Neuronal stem cell (in vitro differentiated cells): ENCODE data around the gene PDE11A.
"Not testable (repeated sequence)": the region's sequence is repeated elsewhere in the genome, so short reads cannot be mapped to it uniquely, and the experiment has no call there.

Source experiments
- DNase-seq: peaks from one replicate; pipeline ENCODE4 v3.0.0-alpha.2; 2013; ENCODE audit warnings: low spot score
- H2AFZ ChIP-seq: one replicate; pipeline ENCODE4 v1.6.1; 2013; ENCODE audit warnings: mild to moderate bottlenecking, low read length, inconsistent platforms
- H2AK5ac ChIP-seq: 2 replicates; pipeline ENCODE4 v1.6.1; 2013; ENCODE audit warnings: low read depth, mild to moderate bottlenecking, inconsistent platforms, low read length, moderate library complexity, mixed read lengths
- H2BK120ac ChIP-seq: 2 replicates; pipeline ENCODE4 v1.6.1; 2013; ENCODE audit warnings: low read depth, mild to moderate bottlenecking, inconsistent platforms, low read length, moderate library complexity, mixed read lengths
- H2BK12ac ChIP-seq: one replicate; pipeline ENCODE4 v1.6.1; 2013; ENCODE audit warnings: low read length, inconsistent platforms
- H2BK15ac ChIP-seq: 2 replicates; pipeline ENCODE4 v1.6.1; 2013; ENCODE audit warnings: mild to moderate bottlenecking, low read length, inconsistent platforms, mixed read lengths
- H2BK5ac ChIP-seq: one replicate; pipeline ENCODE4 v1.6.1; 2013; ENCODE audit warnings: inconsistent platforms, mild to moderate bottlenecking, low read length, moderate library complexity
- H3K14ac ChIP-seq: one replicate; pipeline ENCODE4 v1.6.1; 2013; ENCODE audit warnings: low read length, inconsistent platforms
- H3K18ac ChIP-seq: 2 replicates; pipeline ENCODE4 v1.6.1; 2013; ENCODE audit warnings: low read length, inconsistent platforms
- H3K23ac ChIP-seq: 2 replicates; pipeline ENCODE4 v1.6.1; 2013; ENCODE audit warnings: low read depth, mild to moderate bottlenecking, mixed read lengths, low read length, inconsistent platforms; ENCODE audit not compliant: poor library complexity
- H3K27ac ChIP-seq: replicated peaks from 3 replicates; pipeline ENCODE4 v1.5.1; 2013; ENCODE audit warnings: low read length, inconsistent platforms
- H3K27me3 ChIP-seq, 3 experiments: 2 replicates each; pipeline ENCODE4 v1.6.1; 2013; ENCODE audit warnings: low read length in 3 of 3, mild to moderate bottlenecking in 2 of 3, inconsistent platforms in 1 of 3, low read depth in 1 of 3, mixed read lengths in 1 of 3, moderate library complexity in 1 of 3; ENCODE audit not compliant: control insufficient read depth in 3 of 3, insufficient read depth in 3 of 3
- H3K36me3 ChIP-seq, 2 donors: replicated peaks in 1 of 2; 2 replicates each; pipeline ENCODE4 v1.6.1; 2013; ENCODE audit warnings: low read length in 2 of 2; ENCODE audit not compliant: control insufficient read depth in 2 of 2, insufficient read depth in 2 of 2
- H3K4ac ChIP-seq: 2 replicates; pipeline ENCODE4 v1.6.1; 2013; ENCODE audit warnings: inconsistent platforms, mild to moderate bottlenecking, low read length, moderate library complexity
- H3K4me1 ChIP-seq, 2 donors: 1 replicate in 1 of 2; 2 replicates in 1 of 2; pipeline ENCODE4 v1.6.1; 2013; ENCODE audit warnings: low read length in 2 of 2, low read depth in 1 of 2; ENCODE audit not compliant: control insufficient read depth in 2 of 2, insufficient read depth in 1 of 2
- H3K4me2 ChIP-seq: one replicate; pipeline ENCODE4 v1.6.1; 2013; ENCODE audit warnings: mild to moderate bottlenecking, low read length, inconsistent platforms; ENCODE audit not compliant: insufficient read depth, poor library complexity, severe bottlenecking
- H3K4me3 ChIP-seq, 2 donors: 2 replicates each; pipeline ENCODE4 v1.5.1; 2013; ENCODE audit warnings: low read length in 2 of 2, mild to moderate bottlenecking in 2 of 2, inconsistent platforms in 1 of 2, moderate library complexity in 1 of 2
- H3K79me1 ChIP-seq: one replicate; pipeline ENCODE4 v1.6.1; 2013; ENCODE audit warnings: low read depth, mild to moderate bottlenecking, inconsistent platforms, low read length, moderate library complexity
- H3K9ac ChIP-seq: one replicate; pipeline ENCODE4 v1.6.1; 2013; ENCODE audit warnings: mild to moderate bottlenecking, low read depth, low read length, inconsistent platforms; ENCODE audit not compliant: poor library complexity
- H3K9me3 ChIP-seq, 2 donors: replicated peaks in 1 of 2; 2 replicates each; pipeline versions ENCODE3 to v1.6.1; 2013; ENCODE audit warnings: low read length in 2 of 2, mild to moderate bottlenecking in 2 of 2, inconsistent platforms in 1 of 2, low read depth in 1 of 2, mixed read lengths in 1 of 2, moderate library complexity in 1 of 2; ENCODE audit not compliant: control insufficient read depth in 2 of 2, insufficient read depth in 1 of 2
- H4K8ac ChIP-seq: one replicate; pipeline ENCODE4 v1.6.1; 2013; ENCODE audit warnings: low read depth, mild to moderate bottlenecking, inconsistent platforms, low read length, moderate library complexity
- H4K91ac ChIP-seq: one replicate; pipeline ENCODE4 v1.6.1; 2013; ENCODE audit warnings: low read length, low read depth, mild to moderate bottlenecking, inconsistent platforms; ENCODE audit not compliant: poor library complexity
- WGBS, 2 donors: extraction: QIAGEN DNeasy Blood & Tissue Kit; methylation state at CpG; one replicate each; pipeline ENCODE4 v1.1.7; 2013; ENCODE audit warnings: missing lambda C conversion rate in 2 of 2, mixed read lengths in 1 of 2; ENCODE audit not compliant: insufficient read length in 2 of 2, insufficient replicate concordance in 1 of 2; ENCODE audit errors: extremely low coverage in 2 of 2; 5-methylcytosine and 5-hydroxymethylcytosine counted together

PDE11A gene

GRCh38 chr2:177842243-177842642 lies 230.3 kb downstream of the PDE11A start:
- H3K4ac ChIP-seq, result no peak overlapping the region
- no peak for DNase-seq
- WGBS, 2 donors, result no CpG with 5 or more reads among the region's 3 CpGs

GRCh38 chr2:177835418-177836204 lies 237.0 kb downstream of the PDE11A start:
- DNase-seq, H2BK12ac ChIP-seq, H3K27ac ChIP-seq, H3K79me1 ChIP-seq, H3K4me1 ChIP-seq, H3K18ac ChIP-seq, H3K14ac ChIP-seq, H3K9ac ChIP-seq, H3K36me3 ChIP-seq, H3K27me3 ChIP-seq, H2AFZ ChIP-seq, H2BK5ac ChIP-seq, H2BK120ac ChIP-seq, H2AK5ac ChIP-seq, H3K4me2 ChIP-seq, H4K91ac ChIP-seq, H3K23ac ChIP-seq, H2BK15ac ChIP-seq, H3K4me3 ChIP-seq, H4K8ac ChIP-seq, H3K4ac ChIP-seq: not testable (repeated sequence)
- H3K9me3 ChIP-seq, result peaks cover 3 to 18% of the 10 kb centered on the region in 2 donors
- no CpG with 5 or more reads among the region's 27 CpGs for WGBS, 2 donors

More at GRCh38 chr2:177842243-177842642, 230.3 kb downstream of the PDE11A start:
- no peak overlapping the region for H3K18ac ChIP-seq
- H3K27ac ChIP-seq, result no peak overlapping the region
- no peaks in the 10 kb centered on the region for H3K27me3 ChIP-seq
- H3K36me3 ChIP-seq, result no peaks in the 10 kb centered on the region
- no peak overlapping the region for H2BK5ac ChIP-seq
- no peak overlapping the region for H3K23ac ChIP-seq
- no peaks in the 10 kb centered on the region for H3K79me1 ChIP-seq
- peaks cover 0 to 1% of the 10 kb centered on the region in 2 donors for H3K4me1 ChIP-seq
- no peak overlapping the region for H2AK5ac ChIP-seq
- H3K14ac ChIP-seq, result no peak overlapping the region
- no peak overlapping the region for H4K8ac ChIP-seq
- no peak overlapping the region for H2BK15ac ChIP-seq
- H4K91ac ChIP-seq, result no peak overlapping the region
- H2AFZ ChIP-seq, result no peak overlapping the region
- no peak overlapping the region for H3K4me2 ChIP-seq
- H2BK120ac ChIP-seq, result no peak overlapping the region
- H2BK12ac ChIP-seq, result no peak overlapping the region
- no peak overlapping the region for H3K4me3 ChIP-seq
- peaks cover 0 to 2% of the 10 kb centered on the region in 2 donors for H3K9me3 ChIP-seq
- H3K9ac ChIP-seq, result no peak overlapping the region

- H3K79me1 ChIP-seq, result no peaks in the 10 kb centered on the region
- no peak overlapping the region for H3K9ac ChIP-seq
- no peaks in the 10 kb centered on the region for H3K4me1 ChIP-seq
- H2AK5ac ChIP-seq, result no peak overlapping the region
- H3K18ac ChIP-seq, result no peak overlapping the region
- H3K4me3 ChIP-seq, result no peak overlapping the region
- no CpG with 5 or more reads among the region's 6 CpGs for WGBS, 2 donors
- no peak overlapping the region for H2AFZ ChIP-seq
- H3K27me3 ChIP-seq, result no peaks in the 10 kb centered on the region
- no peak overlapping the region for H2BK15ac ChIP-seq
- no peak overlapping the region for H2BK120ac ChIP-seq
- no peak overlapping the region for H3K27ac ChIP-seq
- no peak overlapping the region for H3K14ac ChIP-seq
- no peak overlapping the region for H3K4ac ChIP-seq
- H3K36me3 ChIP-seq, result no peaks in the 10 kb centered on the region
- H2BK5ac ChIP-seq, result no peak overlapping the region
- no peak for DNase-seq
- H4K91ac ChIP-seq, result no peak overlapping the region
- no peak overlapping the region for H3K23ac ChIP-seq
- peaks cover 3 to 17% of the 10 kb centered on the region in 2 donors for H3K9me3 ChIP-seq
- no peak overlapping the region for H2BK12ac ChIP-seq
- H4K8ac ChIP-seq, result no peak overlapping the region
- no peak overlapping the region for H3K4me2 ChIP-seq
These were observed 239.8 kb downstream of the PDE11A start for GRCh38 chr2:177832611-177833433.

- H3K9ac ChIP-seq, result no peak overlapping the region
- DNase-seq, result no peak
- no peak overlapping the region for H4K8ac ChIP-seq
- H3K27ac ChIP-seq, result no peak overlapping the region
- H2BK120ac ChIP-seq, result no peak overlapping the region
- H3K36me3 ChIP-seq, result no peaks in the 10 kb centered on the region
- H3K4ac ChIP-seq, result no peak overlapping the region
- H3K4me1 ChIP-seq, result no peaks in the 10 kb centered on the region
- H4K91ac ChIP-seq, result no peak overlapping the region
- H3K4me3 ChIP-seq, result no peak overlapping the region
- WGBS, 2 donors, result no CpG with 5 or more reads among the region's 1 CpG
- no peak overlapping the region for H2BK5ac ChIP-seq
- H2BK12ac ChIP-seq, result no peak overlapping the region
- H3K23ac ChIP-seq, result no peak overlapping the region
- H2AFZ ChIP-seq, result no peak overlapping the region
- H3K18ac ChIP-seq, result no peak overlapping the region
- H3K27me3 ChIP-seq, result no peaks in the 10 kb centered on the region
- no peak overlapping the region for H2AK5ac ChIP-seq
- no peaks in the 10 kb centered on the region for H3K79me1 ChIP-seq
- no peak overlapping the region for H3K4me2 ChIP-seq
- no peak overlapping the region for H3K14ac ChIP-seq
- H3K9me3 ChIP-seq, result peaks cover 0 to 14% of the 10 kb centered on the region in 2 donors
- H2BK15ac ChIP-seq, result no peak overlapping the region
These were observed 241.6 kb downstream of the PDE11A start for GRCh38 chr2:177830881-177831386.
